Karpas-422 (cell line): Measurements from ENCODE around the gene CNKSR2. TPM values are rescaled to one million over a fixed set of nuclear protein-coding genes. Genes with fewer than 3 reads are reported as not detected.

Experiments
- DNase-seq: peaks from one replicate; pipeline ENCODE4 v3.0.0-alpha.2; 2015
- H2AFZ ChIP-seq: fragments of 200-600 bp; sonication (generic); 2 replicates; pipeline ENCODE4 v1.6.1; 2014; ENCODE audit warnings: antibody characterized with exemption, low read length, mixed read lengths
- H3K27ac ChIP-seq: fragments of 200-600 bp; sonication (generic); 2 replicates; pipeline ENCODE4 v1.5.1; 2014; ENCODE audit warnings: mild to moderate bottlenecking, low read length, moderate library complexity
- H3K27me3 ChIP-seq: fragments of 200-600 bp; sonication (generic); 2 replicates; pipeline ENCODE4 v1.6.1; 2014; ENCODE audit warnings: low read length, mixed read lengths
- H3K36me3 ChIP-seq: fragments of 200-600 bp; sonication (generic); 2 replicates; pipeline ENCODE4 v1.6.1; 2014; ENCODE audit warnings: low read length, mixed read lengths; ENCODE audit not compliant: insufficient read depth
- H3K4me1 ChIP-seq: fragments of 200-600 bp; sonication (generic); 2 replicates; pipeline ENCODE4 v1.6.1; 2014; ENCODE audit warnings: mild to moderate bottlenecking, low read length, mixed read lengths
- H3K4me2 ChIP-seq: fragments of 200-600 bp; sonication (generic); 2 replicates; pipeline ENCODE4 v1.6.1; 2014; ENCODE audit warnings: low read length, low read depth, mild to moderate bottlenecking; ENCODE audit not compliant: poor library complexity, severe bottlenecking
- H3K4me3 ChIP-seq: fragments of 200-600 bp; sonication (generic); 2 replicates; pipeline ENCODE4 v1.5.1; 2014; ENCODE audit warnings: mild to moderate bottlenecking, antibody characterized with exemption, low read length, mixed read lengths
- H3K79me2 ChIP-seq: fragments of 200-600 bp; sonication (generic); 2 replicates; pipeline ENCODE4 v1.6.1; 2014; ENCODE audit warnings: mild to moderate bottlenecking, low read length, mixed read lengths
- H3K9ac ChIP-seq: fragments of 200-600 bp; sonication (generic); 2 replicates; pipeline ENCODE4 v1.6.0; 2014; ENCODE audit warnings: low read length
- H3K9me2 ChIP-seq: fragments of 200-600 bp; sonication (generic), shearing (Covaris generic); replicated peaks from 2 replicates; pipeline ENCODE4 v1.6.0; 2014; ENCODE audit warnings: mild to moderate bottlenecking, low read length, moderate library complexity; ENCODE audit not compliant: insufficient read depth
- H3K9me3 ChIP-seq: fragments of 300-700, 200-600 bp; sonication (generic); 2 replicates; pipeline ENCODE4 v1.6.1; 2014; ENCODE audit warnings: low read length, mixed read lengths
- H4K20me1 ChIP-seq: fragments of 200-600 bp; sonication (generic); 2 replicates; pipeline ENCODE4 v1.6.1; 2014; ENCODE audit warnings: mild to moderate bottlenecking, antibody characterized with exemption, low read length, low read depth; ENCODE audit not compliant: insufficient read depth
- total RNA-seq: library from RNA; depleted of rRNA; stranded (reverse); fragments of >200 nt; shearing (Covaris generic); gene quantifications from 2 replicates; pipeline ENCODE4 v1.2.3, GENCODE V29; 2014; ENCODE audit warnings: low replicate concordance

The CNKSR2 gene
- total RNA-seq, 1 experiment from 2014 or later: not detected

- Histone ChIP-seq H3K27me3 (no peaks in the 10 kb centered on the region), H2AFZ (no peak overlapping the region), H3K9me2 (no peaks in the 10 kb centered on the region), H3K9me3 (no peaks in the 10 kb centered on the region), H4K20me1 (no peaks in the 10 kb centered on the region), H3K4me2 (no peak overlapping the region), H3K27ac (no peak overlapping the region), H3K9ac (no peak overlapping the region), H3K4me3 (no peak overlapping the region), H3K4me1 (no peaks in the 10 kb centered on the region), H3K36me3 (no peaks in the 10 kb centered on the region), H3K79me2 (no peaks in the 10 kb centered on the region)
- DNase-seq: no peak
These were observed 34.1 kb downstream of the CNKSR2 start for GRCh38 chrX:21408307-21408706.

DNA sequence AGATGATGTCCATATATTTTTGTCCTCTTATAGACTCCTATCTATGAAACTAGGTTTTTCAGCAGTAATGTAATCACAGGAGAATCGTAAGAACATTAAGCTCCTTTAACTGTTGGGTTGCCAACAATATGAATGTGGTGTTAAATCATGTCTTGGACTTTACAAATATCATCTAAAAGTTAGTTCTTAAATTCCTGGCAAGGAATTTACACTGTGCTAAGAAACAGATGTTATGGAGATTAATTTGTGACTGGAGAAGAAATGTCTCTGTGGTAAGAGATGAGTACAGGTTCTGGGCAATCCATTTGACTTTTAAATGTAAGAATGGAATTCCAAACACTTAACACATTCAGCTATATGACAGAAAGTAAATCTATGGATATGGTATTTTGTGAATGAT lies 34.6 kb downstream of the CNKSR2 start:
- H3K79me2 ChIP-seq: no peaks in the 10 kb centered on the region
- H2AFZ ChIP-seq: no peak overlapping the region
- H3K36me3 ChIP-seq: no peaks in the 10 kb centered on the region
- no peak for DNase-seq
- no peaks in the 10 kb centered on the region for H3K9me2 ChIP-seq
- no peak overlapping the region for H3K4me2 ChIP-seq
- H3K27me3 ChIP-seq: no peaks in the 10 kb centered on the region
- H3K4me3 ChIP-seq: no peak overlapping the region
- H3K27ac ChIP-seq: no peak overlapping the region
- H3K4me1 ChIP-seq: no peaks in the 10 kb centered on the region
- H4K20me1 ChIP-seq: no peaks in the 10 kb centered on the region
- H3K9ac ChIP-seq: no peak overlapping the region
- no peaks in the 10 kb centered on the region for H3K9me3 ChIP-seq

DNA sequence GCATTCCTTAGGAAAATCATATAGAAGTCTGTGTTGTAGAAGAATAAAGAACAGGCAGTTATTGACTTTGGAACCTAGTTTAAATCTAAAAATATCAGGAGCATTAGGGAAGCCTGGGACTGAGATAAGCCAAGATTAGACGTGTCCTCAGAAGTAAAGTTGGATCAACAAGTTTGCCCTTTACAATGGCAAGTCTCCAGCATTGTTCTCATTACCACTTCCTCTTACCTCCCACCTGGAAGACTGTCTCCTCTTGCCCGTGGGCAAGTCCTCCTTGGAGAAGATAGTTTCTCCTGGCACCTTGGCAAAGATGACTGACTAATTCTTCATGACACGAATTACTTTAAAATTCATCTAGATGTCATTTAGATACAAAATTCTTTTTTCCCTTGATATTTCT lies 37.8 kb downstream of the CNKSR2 start:
- no peaks in the 10 kb centered on the region for H3K9me3 ChIP-seq
- H3K4me2 ChIP-seq: no peak overlapping the region
- no peaks in the 10 kb centered on the region for H3K27me3 ChIP-seq
- H2AFZ ChIP-seq: no peak overlapping the region
- H3K36me3 ChIP-seq: no peaks in the 10 kb centered on the region
- no peak overlapping the region for H3K9ac ChIP-seq
- no peak overlapping the region for H3K27ac ChIP-seq
- H3K4me1 ChIP-seq: no peaks in the 10 kb centered on the region
- DNase-seq: no peak
- no peaks in the 10 kb centered on the region for H3K79me2 ChIP-seq
- H3K9me2 ChIP-seq: no peaks in the 10 kb centered on the region
- no peaks in the 10 kb centered on the region for H4K20me1 ChIP-seq
- no peak overlapping the region for H3K4me3 ChIP-seq

- Histone ChIP-seq H3K9me2 (no peaks in the 10 kb centered on the region), H3K4me1 (no peaks in the 10 kb centered on the region), H2AFZ (no peak overlapping the region)
These were observed 38.7 kb downstream of the CNKSR2 start for GRCh38 chrX:21412883-21413282.

DNA sequence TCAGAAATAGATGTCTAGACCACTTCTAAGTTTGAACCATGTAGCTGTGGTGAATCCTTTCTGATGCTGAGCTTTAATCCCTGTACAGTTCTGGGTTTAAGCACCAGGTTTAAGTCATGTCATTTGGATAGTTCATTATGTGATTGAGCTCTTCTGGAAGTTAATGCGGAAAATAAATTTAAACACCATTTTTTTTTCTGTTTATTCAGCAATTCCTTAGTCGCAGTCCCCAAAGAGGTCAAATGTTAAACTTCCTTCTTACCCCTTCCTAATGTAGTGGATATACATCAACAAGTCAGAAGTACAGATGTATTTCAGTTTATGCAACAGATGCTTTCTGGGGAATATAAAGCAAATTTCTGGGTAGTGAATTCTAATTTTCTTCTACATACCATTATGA lies 52.9 kb downstream of the CNKSR2 start:
- H3K9ac ChIP-seq: no peak overlapping the region
- no peak overlapping the region for H3K4me2 ChIP-seq
- no peaks in the 10 kb centered on the region; the same call in 1 of the 2 replicates for H3K9me2 ChIP-seq
- no peak overlapping the region for H2AFZ ChIP-seq
- no peaks in the 10 kb centered on the region for H3K9me3 ChIP-seq
- H3K27me3 ChIP-seq: no peaks in the 10 kb centered on the region
- no peaks in the 10 kb centered on the region for H3K36me3 ChIP-seq
- H3K4me1 ChIP-seq: no peaks in the 10 kb centered on the region
- DNase-seq: no peak
- H3K4me3 ChIP-seq: no peak overlapping the region
- no peaks in the 10 kb centered on the region for H3K79me2 ChIP-seq
- H4K20me1 ChIP-seq: no peaks in the 10 kb centered on the region
- H3K27ac ChIP-seq: no peak overlapping the region

More at GRCh38 chrX:21412883-21413282, 38.7 kb downstream of the CNKSR2 start:
- H3K9me3 ChIP-seq: no peaks in the 10 kb centered on the region
- no peak overlapping the region for H3K27ac ChIP-seq
- no peaks in the 10 kb centered on the region for H4K20me1 ChIP-seq
- H3K9ac ChIP-seq: no peak overlapping the region
- no peak overlapping the region for H3K4me2 ChIP-seq
- DNase-seq: no peak
- no peaks in the 10 kb centered on the region for H3K36me3 ChIP-seq
- H3K27me3 ChIP-seq: no peaks in the 10 kb centered on the region
- no peaks in the 10 kb centered on the region for H3K79me2 ChIP-seq
- H3K4me3 ChIP-seq: no peak overlapping the region

DNA sequence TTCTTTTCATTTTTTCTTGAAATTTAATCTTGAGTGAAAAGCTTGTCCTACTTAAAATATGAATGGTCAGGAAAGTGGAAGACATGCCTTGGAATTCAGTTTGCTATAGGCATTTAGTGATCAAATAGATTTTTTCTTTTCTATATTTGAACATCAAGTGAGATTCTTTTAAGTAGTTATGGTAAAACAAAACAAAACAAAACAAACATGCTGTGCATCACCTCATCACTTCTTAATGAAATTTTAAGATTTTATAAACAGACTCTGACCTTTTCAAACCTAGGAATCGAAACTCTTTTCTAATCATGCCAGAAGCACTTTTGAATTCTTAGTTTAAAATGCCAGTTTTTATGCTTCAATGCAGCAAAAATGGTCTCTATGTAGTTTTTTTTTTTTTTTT lies 62.8 kb downstream of the CNKSR2 start:
- Histone ChIP-seq H3K27me3 (no peaks in the 10 kb centered on the region), H3K79me2 (no peaks in the 10 kb centered on the region), H3K9me3 (no peaks in the 10 kb centered on the region; the same call in 1 of the 2 replicates), H3K9me2 (no peaks in the 10 kb centered on the region), H2AFZ (no peak overlapping the region), H3K4me3 (no peak overlapping the region), H3K4me1 (peaks cover 8% of the 10 kb centered on the region), H3K9ac (no peak overlapping the region), H3K36me3 (no peaks in the 10 kb centered on the region), H4K20me1 (no peaks in the 10 kb centered on the region), H3K27ac (no peak overlapping the region), H3K4me2 (no peak overlapping the region)
- no peak for DNase-seq

DNA sequence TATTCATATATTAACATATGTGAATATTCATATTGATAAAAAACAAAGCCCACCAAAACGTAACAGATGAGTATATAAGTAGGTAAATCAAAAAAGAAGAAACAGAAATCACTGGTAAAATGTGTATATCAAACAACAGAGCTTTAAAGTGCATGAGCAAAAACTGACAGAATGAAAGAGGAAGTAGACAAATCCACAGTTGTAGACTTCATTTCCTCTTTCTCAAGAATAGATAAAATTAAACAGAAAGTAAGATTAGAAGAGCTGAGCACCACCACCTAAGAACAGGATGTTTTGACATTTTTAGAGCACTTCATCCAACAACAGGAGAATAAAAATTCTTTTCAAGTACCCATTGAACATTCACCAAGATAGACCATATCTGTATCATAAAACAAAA lies 64.6 kb downstream of the CNKSR2 start:
- peaks cover 8% of the 10 kb centered on the region for H3K4me1 ChIP-seq
- H3K4me3 ChIP-seq: no peak overlapping the region
- no peaks in the 10 kb centered on the region; the same call in 1 of the 2 replicates for H3K9me3 ChIP-seq
- no peaks in the 10 kb centered on the region for H3K36me3 ChIP-seq
- no peak overlapping the region for H3K27ac ChIP-seq
- H2AFZ ChIP-seq: no peak overlapping the region
- DNase-seq: peak; percentile 77
- no peaks in the 10 kb centered on the region for H3K9me2 ChIP-seq
- H3K9ac ChIP-seq: no peak overlapping the region
- H3K4me2 ChIP-seq: peak overlapping the region; percentile 61
- H3K79me2 ChIP-seq: no peaks in the 10 kb centered on the region
- H3K27me3 ChIP-seq: no peaks in the 10 kb centered on the region
- no peaks in the 10 kb centered on the region for H4K20me1 ChIP-seq

DNA sequence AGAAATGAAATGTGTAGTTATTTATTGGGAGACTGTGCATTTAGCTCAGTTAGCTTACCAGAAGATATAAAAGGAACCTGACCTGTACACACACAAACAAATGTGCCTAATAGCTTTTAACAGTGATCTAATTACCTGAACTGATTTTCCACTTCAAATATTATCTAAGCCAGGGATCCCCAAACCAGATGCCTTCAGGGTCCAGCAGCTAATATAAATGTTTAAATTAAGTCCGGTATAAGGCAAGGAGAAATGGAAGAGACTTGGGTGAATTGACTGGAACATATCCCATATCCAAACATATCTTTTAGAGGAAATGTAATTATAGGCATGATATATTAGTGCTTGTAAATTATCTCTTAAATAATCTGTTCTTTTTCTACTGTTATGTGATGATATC lies 66.7 kb downstream of the CNKSR2 start:
- Histone ChIP-seq H3K4me1 (peaks cover 8% of the 10 kb centered on the region), H2AFZ (no peak overlapping the region), H3K4me3 (no peak overlapping the region), H3K36me3 (no peaks in the 10 kb centered on the region), H3K79me2 (no peaks in the 10 kb centered on the region), H3K9me2 (no peaks in the 10 kb centered on the region), H3K27me3 (no peaks in the 10 kb centered on the region), H4K20me1 (no peaks in the 10 kb centered on the region), H3K9me3 (no peaks in the 10 kb centered on the region; the same call in 1 of the 2 replicates), H3K4me2 (no peak overlapping the region), H3K9ac (no peak overlapping the region), H3K27ac (no peak overlapping the region)
- no peak for DNase-seq

DNA sequence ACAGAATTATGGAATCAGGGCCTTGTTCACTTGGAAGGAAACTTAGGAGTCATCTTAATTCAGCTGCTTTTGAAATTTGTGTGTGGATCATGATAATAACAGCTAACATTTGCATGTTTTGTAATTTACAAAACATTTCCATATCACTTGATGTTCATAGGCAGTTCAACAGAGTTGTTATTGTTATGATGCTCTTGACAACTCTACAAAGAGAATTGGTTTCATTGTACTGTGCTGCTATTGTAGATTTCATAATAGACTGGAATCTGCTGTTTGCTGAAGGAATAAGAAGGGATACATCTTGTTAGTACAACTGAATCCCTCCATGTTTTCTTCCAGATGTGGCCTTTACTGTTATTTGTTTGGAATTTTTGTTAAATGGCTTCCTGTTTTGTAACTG lies 83.5 kb downstream of the CNKSR2 start:
- H3K9me3 ChIP-seq: peaks cover 2% of the 10 kb centered on the region
- no peak overlapping the region for H2AFZ ChIP-seq
- H3K79me2 ChIP-seq: no peaks in the 10 kb centered on the region
- no peak overlapping the region for H3K9ac ChIP-seq
- no peaks in the 10 kb centered on the region for H3K27me3 ChIP-seq
- no peak overlapping the region for H3K4me3 ChIP-seq
- H3K4me1 ChIP-seq: no peaks in the 10 kb centered on the region
- no peak for DNase-seq
- H3K36me3 ChIP-seq: no peaks in the 10 kb centered on the region
- H3K9me2 ChIP-seq: no peaks in the 10 kb centered on the region
- H4K20me1 ChIP-seq: no peaks in the 10 kb centered on the region
- no peak overlapping the region for H3K27ac ChIP-seq
- no peak overlapping the region for H3K4me2 ChIP-seq
